ENCODE data around the gene FBXL7.

Gene FBXL7

DNA sequence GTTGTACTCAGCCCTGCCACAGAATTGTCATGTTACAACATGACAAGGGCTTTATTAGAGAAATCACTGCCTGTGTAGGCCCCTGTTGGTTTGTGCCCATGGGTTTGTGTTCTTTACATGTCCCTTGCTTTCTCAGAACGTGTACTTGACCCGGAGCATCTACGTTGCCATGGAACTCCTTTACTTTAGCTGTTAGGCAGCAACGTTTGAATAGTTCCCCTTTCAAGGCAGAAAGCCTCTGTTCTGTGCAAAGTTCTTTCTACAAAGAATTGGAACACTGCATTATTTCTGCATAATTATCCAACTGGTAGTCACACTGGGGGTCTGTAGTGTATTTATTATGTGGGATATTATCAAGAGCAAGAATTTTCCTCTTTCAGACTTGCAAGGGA lies 51.1 kb downstream of the FBXL7 start:
- H3K4me3 ChIP-seq (ENCODE audit: control insufficient read depth, low read depth, low read length) = no peak overlapping the region
- DNase-seq (ENCODE audit: low read depth) = no peak
- TF ChIP-seq, protein P1, sequence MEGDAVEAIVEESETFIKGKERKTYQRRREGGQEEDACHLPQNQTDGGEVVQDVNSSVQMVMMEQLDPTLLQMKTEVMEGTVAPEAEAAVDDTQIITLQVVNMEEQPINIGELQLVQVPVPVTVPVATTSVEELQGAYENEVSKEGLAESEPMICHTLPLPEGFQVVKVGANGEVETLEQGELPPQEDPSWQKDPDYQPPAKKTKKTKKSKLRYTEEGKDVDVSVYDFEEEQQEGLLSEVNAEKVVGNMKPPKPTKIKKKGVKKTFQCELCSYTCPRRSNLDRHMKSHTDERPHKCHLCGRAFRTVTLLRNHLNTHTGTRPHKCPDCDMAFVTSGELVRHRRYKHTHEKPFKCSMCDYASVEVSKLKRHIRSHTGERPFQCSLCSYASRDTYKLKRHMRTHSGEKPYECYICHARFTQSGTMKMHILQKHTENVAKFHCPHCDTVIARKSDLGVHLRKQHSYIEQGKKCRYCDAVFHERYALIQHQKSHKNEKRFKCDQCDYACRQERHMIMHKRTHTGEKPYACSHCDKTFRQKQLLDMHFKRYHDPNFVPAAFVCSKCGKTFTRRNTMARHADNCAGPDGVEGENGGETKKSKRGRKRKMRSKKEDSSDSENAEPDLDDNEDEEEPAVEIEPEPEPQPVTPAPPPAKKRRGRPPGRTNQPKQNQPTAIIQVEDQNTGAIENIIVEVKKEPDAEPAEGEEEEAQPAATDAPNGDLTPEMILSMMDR (IDR thresholded peaks at IDR 0.05; ENCODE audit: control insufficient read depth, insufficient read depth, low read depth, low read length, missing control alignments) = no peak

DNA sequence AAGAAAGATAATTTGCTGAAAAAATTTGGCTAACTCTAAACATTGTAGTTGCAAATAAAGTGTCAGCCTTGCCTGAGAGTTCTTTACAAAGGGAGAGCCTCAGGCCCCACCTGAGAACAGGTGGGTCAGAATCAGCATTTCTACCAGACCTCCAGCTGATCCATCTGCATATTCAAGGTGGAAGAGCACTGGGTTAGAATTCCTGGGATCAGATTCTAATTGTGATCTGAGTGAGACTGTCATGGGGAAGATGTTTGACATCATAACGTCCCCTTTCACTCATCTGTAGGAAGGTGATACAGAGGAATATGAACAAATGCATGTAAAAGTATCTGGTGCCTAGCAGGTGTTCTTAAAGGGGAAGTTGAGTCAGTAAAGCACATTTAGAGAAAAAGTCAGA lies 54.6 kb downstream of the FBXL7 start:
- DNase-seq (ENCODE audit: low read depth) = no peak
- H3K4me3 ChIP-seq (ENCODE audit: control insufficient read depth, low read depth, low read length) = no peak overlapping the region
- TF ChIP-seq, protein P1 (IDR thresholded peaks at IDR 0.05; ENCODE audit: control insufficient read depth, insufficient read depth, low read depth, low read length, missing control alignments) = no peak

DNA sequence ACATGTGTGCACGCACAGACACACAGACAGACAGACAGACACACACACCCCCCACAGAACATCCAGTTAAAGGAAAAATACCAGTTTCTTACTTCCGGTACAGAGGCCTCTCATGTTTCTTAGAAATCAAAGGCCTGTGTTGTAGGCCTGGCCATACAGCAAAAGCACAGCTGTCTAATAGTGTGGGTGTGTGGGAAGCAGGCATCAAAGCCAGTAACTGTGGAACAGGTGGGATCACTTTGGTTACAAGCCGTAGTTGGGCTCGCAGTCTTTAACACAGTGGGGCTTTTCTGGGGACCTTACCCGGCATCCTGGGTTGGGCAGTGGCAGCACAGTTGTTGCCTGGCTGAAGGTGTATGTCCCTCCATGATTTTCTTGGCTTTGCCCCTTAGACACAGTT lies 55.2 kb downstream of the FBXL7 start:
- TF ChIP-seq, protein P1 (IDR thresholded peaks at IDR 0.05; ENCODE audit: control insufficient read depth, insufficient read depth, low read depth, low read length, missing control alignments) = no peak
- DNase-seq (ENCODE audit: low read depth) = no peak
- no peak overlapping the region for H3K4me3 ChIP-seq (ENCODE audit: control insufficient read depth, low read depth, low read length)

DNA sequence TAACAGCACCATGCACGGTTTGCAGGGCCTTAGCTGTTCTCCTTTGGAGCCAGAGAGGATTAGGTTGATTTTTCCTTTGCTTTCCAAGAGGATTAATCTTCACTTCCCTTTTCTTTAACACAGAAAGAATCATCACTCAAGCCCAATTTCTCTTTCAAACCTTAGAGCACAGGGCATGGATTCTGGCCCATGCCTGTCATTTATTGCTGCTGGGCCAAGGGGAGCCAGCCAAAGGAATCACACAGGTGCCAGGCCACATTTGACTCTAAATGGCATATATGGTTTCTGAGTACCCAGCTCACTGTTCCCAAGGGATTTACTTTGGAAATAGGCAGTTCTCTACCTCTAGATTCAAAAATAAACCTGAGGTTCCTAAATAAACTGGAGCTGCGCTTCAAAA lies 58.3 kb downstream of the FBXL7 start:
- TF ChIP-seq, protein P1 (IDR thresholded peaks at IDR 0.05; ENCODE audit: control insufficient read depth, insufficient read depth, low read depth, low read length, missing control alignments) = no peak

DNA sequence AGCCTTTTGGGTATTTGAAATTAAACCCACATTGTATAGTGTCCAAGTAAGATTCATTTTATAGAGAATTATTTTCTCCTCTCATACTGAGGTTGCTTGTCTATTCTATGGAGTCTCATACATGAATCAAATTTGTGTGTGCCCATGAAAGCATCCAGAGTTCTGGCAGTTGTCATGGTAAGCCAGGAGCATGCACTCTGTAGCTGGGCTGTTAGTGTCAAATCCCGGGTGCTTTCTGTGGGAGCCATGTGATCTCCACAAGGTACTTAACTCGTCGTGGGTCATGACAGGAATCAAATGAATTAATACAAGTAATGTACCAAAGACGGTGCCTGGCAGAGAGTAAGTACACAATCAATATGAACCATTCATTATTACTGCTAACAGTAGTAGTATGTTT lies 58.7 kb downstream of the FBXL7 start:
- DNase-seq (ENCODE audit: low read depth) = no peak
- H3K4me3 ChIP-seq (ENCODE audit: control insufficient read depth, low read depth, low read length) = no peak overlapping the region
- TF ChIP-seq, protein P1 (IDR thresholded peaks at IDR 0.05; ENCODE audit: control insufficient read depth, insufficient read depth, low read depth, low read length, missing control alignments) = no peak

More for the DNA sequence above, 58.3 kb downstream of the FBXL7 start:
- H3K4me3 ChIP-seq (ENCODE audit: control insufficient read depth, low read depth, low read length) = no peak overlapping the region
- DNase-seq (ENCODE audit: low read depth) = no peak

DNA sequence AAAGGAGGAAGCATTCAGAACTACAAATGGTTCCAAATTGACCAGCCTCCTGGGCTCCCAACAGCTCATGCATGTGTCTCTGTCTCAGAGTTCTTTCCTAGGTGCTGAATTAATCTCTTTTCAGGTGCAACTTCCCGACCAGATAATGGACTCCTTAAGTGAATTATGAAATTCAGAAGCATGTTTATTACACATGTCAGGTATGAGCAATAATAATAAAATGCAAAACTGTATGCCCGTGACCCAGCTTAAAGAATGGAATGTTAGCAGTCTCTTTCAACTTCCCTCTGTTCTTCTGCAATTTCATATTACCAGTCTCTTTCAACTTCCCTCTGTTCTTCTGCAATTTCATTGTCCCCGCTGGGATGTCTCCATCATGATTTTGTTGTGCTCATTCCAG lies 60.4 kb downstream of the FBXL7 start:
- no peak overlapping the region for H3K4me3 ChIP-seq (ENCODE audit: control insufficient read depth, low read depth, low read length)
- no peak for DNase-seq (ENCODE audit: low read depth)
- TF ChIP-seq, protein P1 (IDR thresholded peaks at IDR 0.05; ENCODE audit: control insufficient read depth, insufficient read depth, low read depth, low read length, missing control alignments) = no peak

DNA sequence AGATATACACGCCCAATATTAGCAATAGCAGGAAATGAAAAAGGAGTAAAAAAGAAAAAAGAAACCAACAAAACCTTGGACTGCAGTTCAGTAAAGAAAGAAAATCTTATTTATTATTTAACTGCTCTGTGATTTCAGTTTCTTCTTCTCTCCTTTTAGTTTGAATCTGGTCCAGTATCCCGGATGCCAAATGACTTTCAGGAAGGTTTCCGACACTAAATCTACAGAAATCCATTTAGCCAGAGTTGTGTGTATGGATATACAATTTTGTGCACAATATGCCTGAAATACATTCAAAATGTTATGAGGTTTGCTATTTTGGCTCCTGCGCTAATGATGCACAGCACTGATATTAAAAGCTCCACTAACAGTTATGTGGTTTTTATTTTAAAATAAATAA lies 64.5 kb downstream of the FBXL7 start:
- TF ChIP-seq, protein P1 (IDR thresholded peaks at IDR 0.05; ENCODE audit: control insufficient read depth, insufficient read depth, low read depth, low read length, missing control alignments) = no peak

More for the DNA sequence above, 64.5 kb downstream of the FBXL7 start:
- DNase-seq (ENCODE audit: low read depth) = no peak
- no peak overlapping the region for H3K4me3 ChIP-seq (ENCODE audit: control insufficient read depth, low read depth, low read length)

Measured in AG09309 (cell line).